Liver (tissue), 9 donors: Measurements from ENCODE around the gene COL19A1. TPM values are rescaled to one million over a fixed set of nuclear protein-coding genes. Genes with fewer than 3 reads are reported as not detected.

ENCODE experiments used
- DNase-seq: peaks from one replicate; pipeline ENCODE4 v3.0.0-alpha.2; 2017; ENCODE audit warnings: low spot score
- H3K27ac ChIP-seq, 2 donors: one replicate each; pipeline ENCODE4 v1.7.0; 2013; ENCODE audit warnings: inconsistent platforms in 2 of 2, low read length in 2 of 2, control low read depth in 1 of 2, low read depth in 1 of 2, mild to moderate bottlenecking in 1 of 2
- H3K27me3 ChIP-seq, 4 donors: one replicate each; pipeline versions ENCODE4 v1.6.1 to v1.7.0; 2013; ENCODE audit warnings: low read length in 3 of 4, inconsistent platforms in 1 of 4, mild to moderate bottlenecking in 1 of 4, moderate library complexity in 1 of 4; ENCODE audit not compliant: control insufficient read depth in 4 of 4, insufficient read depth in 4 of 4
- H3K36me3 ChIP-seq, 4 donors: one replicate each; pipeline versions ENCODE4 v1.6.1 to v1.7.0; 2013; ENCODE audit warnings: low read length in 3 of 4, mild to moderate bottlenecking in 3 of 4, low read depth in 1 of 4, moderate library complexity in 1 of 4; ENCODE audit not compliant: control insufficient read depth in 4 of 4, insufficient read depth in 3 of 4
- H3K4me1 ChIP-seq, 4 donors: one replicate each; pipeline versions ENCODE4 v1.6.1 to v1.7.0; 2013; ENCODE audit warnings: low read length in 3 of 4, mild to moderate bottlenecking in 3 of 4, moderate library complexity in 1 of 4; ENCODE audit not compliant: control insufficient read depth in 4 of 4, insufficient read depth in 4 of 4
- H3K4me3 ChIP-seq, 3 donors: one replicate each; pipeline versions ENCODE4 v1.6.1 to v1.7.0; 2013; ENCODE audit warnings: low read length in 3 of 3, control low read depth in 1 of 3, low read depth in 1 of 3, mild to moderate bottlenecking in 1 of 3
- H3K9ac ChIP-seq, 2 donors: one replicate each; pipeline ENCODE4 v1.7.0; 2013; ENCODE audit warnings: low read length in 2 of 2, mild to moderate bottlenecking in 2 of 2, moderate library complexity in 2 of 2, control low read depth in 1 of 2, low read depth in 1 of 2
- H3K9me3 ChIP-seq, 4 donors: one replicate each; pipeline versions ENCODE4 v1.6.1 to v1.7.0; 2013; ENCODE audit warnings: low read length in 3 of 4; ENCODE audit not compliant: control insufficient read depth in 4 of 4
- ATF3 ChIP-seq: IDR thresholded peaks from 2 replicates; pipeline ENCODE4 v1.6.1; 2016; ENCODE audit warnings: antibody characterized with exemption
- CTCF ChIP-seq: fragments of 150-350 bp; IDR thresholded peaks from 2 replicates; pipeline ENCODE4 v1.5.1; 2017; ENCODE audit warnings: improper control_type of control experiment, low read depth, low read length; ENCODE audit not compliant: missing input control
- EGR1 ChIP-seq, 2 donors: IDR thresholded peaks; 2 replicates each; pipeline ENCODE4 v1.6.1; 2016 to 2018; ENCODE audit warnings: antibody characterized with exemption in 2 of 2, low read depth in 2 of 2
- FOXA1 ChIP-seq: IDR thresholded peaks from 2 replicates; pipeline ENCODE4 v1.6.1; 2016; ENCODE audit warnings: antibody characterized with exemption
- FOXA2 ChIP-seq: IDR thresholded peaks from 2 replicates; pipeline ENCODE4 v1.6.1; 2016; ENCODE audit warnings: antibody characterized with exemption
- GABPA ChIP-seq, 2 donors: IDR thresholded peaks in 1 of 2; conservative IDR thresholded peaks in 1 of 2; 2 replicates each; pipeline ENCODE4 v1.6.1; 2016; ENCODE audit warnings: antibody characterized with exemption in 2 of 2, mild to moderate bottlenecking in 1 of 2, moderate library complexity in 1 of 2
- HNF4A ChIP-seq, 2 donors: conservative IDR thresholded peaks; 2 replicates each; pipeline ENCODE4 v1.6.1; 2016; ENCODE audit warnings: antibody characterized with exemption in 2 of 2, mild to moderate bottlenecking in 2 of 2
- HNF4G ChIP-seq: IDR thresholded peaks from 2 replicates; pipeline ENCODE4 v1.6.1; 2016; ENCODE audit warnings: antibody characterized with exemption
- JUND ChIP-seq, 2 donors: IDR thresholded peaks; 2 replicates each; pipeline ENCODE4 v1.6.1; 2016; ENCODE audit warnings: antibody characterized with exemption in 2 of 2
- MAX ChIP-seq: IDR thresholded peaks from 2 replicates; pipeline ENCODE4 v1.6.1; 2016; ENCODE audit warnings: antibody characterized with exemption
- NR2F2 ChIP-seq: IDR thresholded peaks from 2 replicates; pipeline ENCODE4 v1.6.1; 2016; ENCODE audit warnings: antibody characterized with exemption
- RAD21 ChIP-seq, 2 donors: IDR thresholded peaks; 2 replicates each; pipeline ENCODE4 v1.6.1; 2016; ENCODE audit warnings: antibody characterized with exemption in 2 of 2, mild to moderate bottlenecking in 2 of 2
- REST ChIP-seq: IDR thresholded peaks from 2 replicates; pipeline ENCODE4 v1.6.1; 2016; ENCODE audit warnings: antibody characterized with exemption, mild to moderate bottlenecking
- RXRA ChIP-seq, 2 donors: IDR thresholded peaks; 2 replicates each; pipeline ENCODE4 v1.6.1; 2017 to 2018; ENCODE audit warnings: antibody characterized with exemption in 2 of 2, mild to moderate bottlenecking in 1 of 2
- SP1 ChIP-seq: IDR thresholded peaks from 2 replicates; pipeline ENCODE4 v1.6.1; 2018; ENCODE audit warnings: antibody characterized with exemption, mild to moderate bottlenecking
- TAF1 ChIP-seq: conservative IDR thresholded peaks from 2 replicates; pipeline ENCODE4 v1.6.1; 2016; ENCODE audit warnings: antibody characterized with exemption, mild to moderate bottlenecking
- YY1 ChIP-seq: IDR thresholded peaks from 2 replicates; pipeline ENCODE4 v1.6.1; 2016; ENCODE audit warnings: antibody characterized with exemption, mild to moderate bottlenecking
- ZBTB33 ChIP-seq: IDR thresholded peaks from 2 replicates; pipeline ENCODE4 v1.6.1; 2016; ENCODE audit warnings: antibody characterized with exemption
- WGBS: extraction: QIAGEN DNeasy Blood & Tissue Kit; methylation state at CpG from one replicate; pipeline ENCODE4 v1.1.7; 2013; 5-methylcytosine and 5-hydroxymethylcytosine counted together
- polyA plus RNA-seq, 2 donors: library from polyadenylated mRNA; stranded (reverse) in 1 of 2; unstranded in 1 of 2; fragments of 200-250 nt in 1 of 2; fragments of >200 nt in 1 of 2; fragmentation: Nextera tagmentation in 1 of 2; extraction: Ambion mirVana in 1 of 2; gene quantifications; one replicate each; pipeline versions ENCODE4 v1.2.1 to v1.2.3, GENCODE V29; 2013 to 2015
- total RNA-seq, 2 donors: library from RNA; depleted of rRNA; stranded (reverse); fragments of >200 nt; gene quantifications; one replicate each; pipeline ENCODE4 v1.2.3, GENCODE V29; 2014
- donor health status: healthy.
- donor health status: healthy.
- donor health status: healthy.
- donor health status: healthy.
- donor health status: healthy.

COL19A1 gene
- total and polyA plus RNA-seq, 4 donors: 0.25 to 0.51 TPM; not detected in 2

GRCh38 chr6:70134542-70134941 lies 268.2 kb downstream of the COL19A1 start:
- no peak for TF ChIP-seq ZBTB33
- no peak for TF ChIP-seq JUND (IDR thresholded peaks at IDR 0.05)
- no peak for TF ChIP-seq REST
- no peak for TF ChIP-seq SP1
- no peak for TF ChIP-seq YY1
- no peak for TF ChIP-seq MAX
- no peak for TF ChIP-seq NR2F2
- no peak for TF ChIP-seq RAD21 (IDR thresholded peaks at IDR 0.05)
- TF ChIP-seq HNF4G: no peak
- TF ChIP-seq GABPA (IDR thresholded peaks at IDR 0.05 in 1 of 2, conservative IDR thresholded peaks at IDR 0.05 in 1 of 2): no peak
- no peak for TF ChIP-seq ATF3
- TF ChIP-seq TAF1: no peak
- no peak for TF ChIP-seq RXRA (IDR thresholded peaks at IDR 0.05)
- no peak for TF ChIP-seq CTCF
- no peak for TF ChIP-seq EGR1 (IDR thresholded peaks at IDR 0.05; ENCODE audit: low read depth in 2 of 2)
- TF ChIP-seq HNF4A (conservative IDR thresholded peaks at IDR 0.05): no peak
- TF ChIP-seq FOXA1: no peak
- no peak for TF ChIP-seq FOXA2
- no peak for DNase-seq
- no peaks in the 10 kb centered on the region for H3K36me3 ChIP-seq
- no peaks in the 10 kb centered on the region for H3K27me3 ChIP-seq
- no peaks in the 10 kb centered on the region for H3K9me3 ChIP-seq
- no peaks in the 10 kb centered on the region for H3K4me1 ChIP-seq
- no peak overlapping the region for H3K4me3 ChIP-seq
- H3K9ac ChIP-seq: no peak overlapping the region
- 95% methylated on average over 2 of the region's 2 CpGs for WGBS
- H3K27ac ChIP-seq: no peak overlapping the region
